H1 (cell line): ENCODE results near the gene THEMIS.

ENCODE experiments used
- CEBPB ChIP-seq: IDR thresholded peaks from 2 replicates; pipeline ENCODE4 v1.6.1; 2012; ENCODE audit warnings: low read depth, low read length
- CREB1 ChIP-seq: IDR thresholded peaks from 2 replicates; pipeline ENCODE4 v1.6.1; 2012; ENCODE audit warnings: inconsistent platforms
- CTCF ChIP-seq, 3 experiments: IDR thresholded peaks; 1 replicate in 2 of 3; 2 replicates in 1 of 3; pipeline versions ENCODE4 v1.5.1 to v1.6.1; 2011; ENCODE audit warnings: low read length in 3 of 3, mild to moderate bottlenecking in 3 of 3, inconsistent platforms in 2 of 3, low read depth in 1 of 3, moderate library complexity in 1 of 3; ENCODE audit not compliant: insufficient read depth in 1 of 3; ENCODE audit errors: control extremely low read depth in 1 of 3
- GABPA ChIP-seq: IDR thresholded peaks from 2 replicates; pipeline ENCODE4 v1.6.1; 2011; ENCODE audit warnings: mild to moderate bottlenecking, low read length, moderate library complexity, borderline replicate concordance; ENCODE audit not compliant: insufficient read depth
- KDM1A ChIP-seq: fragments of 200-600, 300-600 bp; sonication (generic); IDR thresholded peaks from 2 replicates; pipeline ENCODE4 v1.7.1; 2016; ENCODE audit warnings: mild to moderate bottlenecking, low read length, borderline replicate concordance
- MAFK ChIP-seq: IDR thresholded peaks from 2 replicates; pipeline ENCODE4 v1.6.1; 2012; ENCODE audit warnings: low read depth, mild to moderate bottlenecking, improper control_type of control experiment, low read length
- NRF1 ChIP-seq: IDR thresholded peaks from 2 replicates; pipeline ENCODE4 v1.6.1; 2011; ENCODE audit warnings: mild to moderate bottlenecking, low read depth, low read length, improper control_type of control experiment
- POLR2A ChIP-seq, 2 experiments: IDR thresholded peaks; 1 replicate in 1 of 2; 2 replicates in 1 of 2; pipeline ENCODE4 v1.6.1; 2011; ENCODE audit warnings: low read depth in 2 of 2, low read length in 2 of 2, mild to moderate bottlenecking in 2 of 2; ENCODE audit errors: control extremely low read depth in 1 of 2
- POLR2AphosphoS5 ChIP-seq: IDR thresholded peaks from 2 replicates; pipeline ENCODE4 v1.6.1; 2011; ENCODE audit warnings: low read depth, low read length
- TAF1 ChIP-seq: IDR thresholded peaks from 2 replicates; pipeline ENCODE4 v1.6.1; 2011; ENCODE audit warnings: mild to moderate bottlenecking, low read depth, low read length
- YY1 ChIP-seq: IDR thresholded peaks from 2 replicates; pipeline ENCODE4 v1.6.1; 2011; ENCODE audit warnings: low read depth, mild to moderate bottlenecking, low read length

- TF ChIP-seq MAFK (peak; percentile 70), TAF1 (no peak), GABPA (no peak), CTCF (IDR thresholded peaks at IDR 0.05; ENCODE audit: control extremely low read depth in 1 of 3, insufficient read depth in 1 of 3, low read depth in 1 of 3, low read length in 3 of 3) (no peak), YY1 (no peak), POLR2A (IDR thresholded peaks at IDR 0.05; ENCODE audit: control extremely low read depth in 1 of 2, low read depth in 2 of 2, low read length in 2 of 2) (no peak), CEBPB (no peak), KDM1A (no peak), POLR2AphosphoS5 (no peak), NRF1 (no peak), CREB1 (no peak)
These were observed 38.7 kb upstream of the THEMIS start for GRCh38 chr6:127939442-127940066.
